Measurements from ENCODE around the gene CLASRP. TPM values are rescaled to one million over a fixed set of nuclear protein-coding genes. Genes with fewer than 3 reads are reported as not detected.

CLASRP gene
- total RNA-seq, 1 experiment from 2014 or later: 88.0 TPM

DNA sequence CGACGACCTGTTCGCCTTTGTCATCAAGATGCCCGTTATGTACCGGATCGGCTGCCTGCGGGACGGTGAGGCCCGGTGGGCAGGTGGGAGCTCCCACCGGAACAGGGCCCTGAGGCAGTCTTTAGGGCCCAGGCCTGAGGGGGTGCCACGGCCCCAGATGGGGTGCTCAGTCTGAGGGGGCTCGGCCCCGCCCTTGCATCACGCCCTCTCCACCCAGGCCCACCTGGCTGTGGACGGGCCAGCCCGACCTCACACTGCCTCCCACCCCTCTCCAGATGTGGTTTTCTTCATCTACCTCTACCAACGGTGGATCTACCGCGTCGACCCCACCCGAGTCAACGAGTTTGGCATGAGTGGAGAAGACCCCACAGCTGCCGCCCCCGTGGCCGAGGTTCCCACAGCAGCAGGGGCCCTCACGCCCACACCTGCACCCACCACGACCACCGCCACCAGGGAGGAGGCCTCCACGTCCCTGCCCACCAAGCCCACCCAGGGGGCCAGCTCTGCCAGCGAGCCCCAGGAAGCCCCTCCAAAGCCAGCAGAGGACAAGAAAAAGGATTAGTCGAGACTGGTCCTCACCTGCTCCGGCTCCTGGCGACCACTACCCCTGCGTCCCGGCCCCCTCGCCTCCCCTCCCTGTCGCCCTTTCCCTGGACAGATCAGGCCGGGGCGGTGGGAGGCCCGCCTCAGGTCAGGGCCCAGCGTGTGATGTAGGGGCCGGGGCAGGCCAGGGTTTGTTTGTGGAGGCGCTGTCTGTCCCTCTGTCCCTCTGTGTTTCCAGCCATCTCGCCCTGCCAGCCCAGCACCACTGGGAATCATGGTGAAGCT lies 46.3 kb upstream of the CLASRP start:
- Mint-ChIP-seq H3K4me3 (no peak overlapping the region), H3K36me3 (peaks cover 7% of the 10 kb centered on the region; the same call in 1 of the 2 replicates), H3K27me3 (ENCODE audit: low read depth) (no peaks in the 10 kb centered on the region), H3K27ac (no peak overlapping the region), H3K4me1 (no peaks in the 10 kb centered on the region), H3K9me3 (no peaks in the 10 kb centered on the region)
- ATAC-seq (no peak), DNase-seq (ENCODE audit: low spot score) (no peak)
- POLR2A ChIA-PET: no interaction called here
- CTCF ChIA-PET: interaction anchor here (0.9 kb wide), 1 partner anchor 67 kb away, joined by 3 read pairs; no protein-coding TSS in a partner anchor
- TF ChIP-seq SMAD3 (CRISPR knock-in tag; IDR thresholded peaks at IDR 0.05; ENCODE audit: borderline replicate concordance): no peak
- TF ChIP-seq FOXP1 (CRISPR knock-in tag; IDR thresholded peaks at IDR 0.05; ENCODE audit: borderline replicate concordance): no peak
- TF ChIP-seq GRHL2 (CRISPR knock-in tag; IDR thresholded peaks at IDR 0.05; ENCODE audit: insufficient replicate concordance, severe bottlenecking): no peak
- TF ChIP-seq, protein P1, sequence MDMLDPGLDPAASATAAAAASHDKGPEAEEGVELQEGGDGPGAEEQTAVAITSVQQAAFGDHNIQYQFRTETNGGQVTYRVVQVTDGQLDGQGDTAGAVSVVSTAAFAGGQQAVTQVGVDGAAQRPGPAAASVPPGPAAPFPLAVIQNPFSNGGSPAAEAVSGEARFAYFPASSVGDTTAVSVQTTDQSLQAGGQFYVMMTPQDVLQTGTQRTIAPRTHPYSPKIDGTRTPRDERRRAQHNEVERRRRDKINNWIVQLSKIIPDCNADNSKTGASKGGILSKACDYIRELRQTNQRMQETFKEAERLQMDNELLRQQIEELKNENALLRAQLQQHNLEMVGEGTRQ (CRISPR knock-in tag; IDR thresholded peaks at IDR 0.05): no peak
- TF ChIP-seq SMAD4 (CRISPR knock-in tag; IDR thresholded peaks at IDR 0.05): no peak
- TF ChIP-seq ZMAT4 (CRISPR knock-in tag; IDR thresholded peaks at IDR 0.05): no peak
- TF ChIP-seq SP1 (CRISPR knock-in tag; conservative IDR thresholded peaks at IDR 0.05): no peak
- no peak for TF ChIP-seq GABPB1 (CRISPR knock-in tag; IDR thresholded peaks at IDR 0.05)
- no peak for TF ChIP-seq STAT6 (CRISPR knock-in tag; conservative IDR thresholded peaks at IDR 0.05; ENCODE audit: low read depth)
- no peak for TF ChIP-seq MXD4 (CRISPR knock-in tag; IDR thresholded peaks at IDR 0.05; ENCODE audit: borderline replicate concordance)
- TF ChIP-seq TEAD1 (CRISPR knock-in tag; IDR thresholded peaks at IDR 0.05): no peak
- TF ChIP-seq, protein P2, sequence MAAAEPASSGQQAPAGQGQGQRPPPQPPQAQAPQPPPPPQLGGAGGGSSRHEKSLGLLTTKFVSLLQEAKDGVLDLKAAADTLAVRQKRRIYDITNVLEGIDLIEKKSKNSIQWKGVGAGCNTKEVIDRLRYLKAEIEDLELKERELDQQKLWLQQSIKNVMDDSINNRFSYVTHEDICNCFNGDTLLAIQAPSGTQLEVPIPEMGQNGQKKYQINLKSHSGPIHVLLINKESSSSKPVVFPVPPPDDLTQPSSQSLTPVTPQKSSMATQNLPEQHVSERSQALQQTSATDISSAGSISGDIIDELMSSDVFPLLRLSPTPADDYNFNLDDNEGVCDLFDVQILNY (CRISPR knock-in tag; IDR thresholded peaks at IDR 0.05): no peak
- TF ChIP-seq CREB1 (CRISPR knock-in tag; IDR thresholded peaks at IDR 0.05): no peak
- TF ChIP-seq ZNF423 (CRISPR knock-in tag; IDR thresholded peaks at IDR 0.05): no peak

- H3K4me3 Mint-ChIP-seq: no peak overlapping the region
- H3K4me1 Mint-ChIP-seq: no peaks in the 10 kb centered on the region
- H3K36me3 Mint-ChIP-seq: peaks cover 7% of the 10 kb centered on the region; the same call in 1 of the 2 replicates
- no peak overlapping the region for H3K27ac Mint-ChIP-seq
- CTCF ChIA-PET: interaction anchor here (0.7 to 1.1 kb wide), 2 partner anchors 20 to 105 kb away, joined by 3 to 4 read pairs; no protein-coding TSS in a partner anchor
- ATAC-seq (no peak), DNase-seq (ENCODE audit: low spot score) (no peak)
- peaks cover 4% of the 10 kb centered on the region for H3K9me3 Mint-ChIP-seq
- H3K27me3 Mint-ChIP-seq (ENCODE audit: low read depth): no peaks in the 10 kb centered on the region; the same call in 1 of the 2 replicates
- POLR2A ChIA-PET: interaction anchor here (0.7 kb wide), 1 partner anchor 208 kb away, joined by 4 read pairs; no protein-coding TSS in a partner anchor
- no peak for TF ChIP-seq MAX (CRISPR knock-in tag; IDR thresholded peaks at IDR 0.05)
- TF ChIP-seq ZNF138 (CRISPR knock-in tag; conservative IDR thresholded peaks at IDR 0.05): no peak
- no peak for TF ChIP-seq CDX4 (CRISPR knock-in tag; IDR thresholded peaks at IDR 0.05; ENCODE audit: borderline replicate concordance)
- TF ChIP-seq TP53 (CRISPR knock-in tag; IDR thresholded peaks at IDR 0.05): no peak
- TF ChIP-seq FOXK1 (CRISPR knock-in tag; IDR thresholded peaks at IDR 0.05): no peak
- TF ChIP-seq ZNF121 (CRISPR knock-in tag; IDR thresholded peaks at IDR 0.05): no peak
- no peak for TF ChIP-seq ZNF671 (CRISPR knock-in tag; IDR thresholded peaks at IDR 0.05)
- no peak for TF ChIP-seq NR3C1 (CRISPR knock-in tag; conservative IDR thresholded peaks at IDR 0.05; ENCODE audit: low read depth)
- TF ChIP-seq GRHL2 (CRISPR knock-in tag; IDR thresholded peaks at IDR 0.05; ENCODE audit: insufficient replicate concordance, severe bottlenecking): no peak
- TF ChIP-seq ZSCAN18 (CRISPR knock-in tag; IDR thresholded peaks at IDR 0.05): no peak
- no peak for TF ChIP-seq GTF2I (CRISPR knock-in tag; conservative IDR thresholded peaks at IDR 0.05)
- TF ChIP-seq ZMAT4 (CRISPR knock-in tag; IDR thresholded peaks at IDR 0.05): no peak
- no peak for TF ChIP-seq RORB (CRISPR knock-in tag; IDR thresholded peaks at IDR 0.05)
- TF ChIP-seq, protein P3, sequence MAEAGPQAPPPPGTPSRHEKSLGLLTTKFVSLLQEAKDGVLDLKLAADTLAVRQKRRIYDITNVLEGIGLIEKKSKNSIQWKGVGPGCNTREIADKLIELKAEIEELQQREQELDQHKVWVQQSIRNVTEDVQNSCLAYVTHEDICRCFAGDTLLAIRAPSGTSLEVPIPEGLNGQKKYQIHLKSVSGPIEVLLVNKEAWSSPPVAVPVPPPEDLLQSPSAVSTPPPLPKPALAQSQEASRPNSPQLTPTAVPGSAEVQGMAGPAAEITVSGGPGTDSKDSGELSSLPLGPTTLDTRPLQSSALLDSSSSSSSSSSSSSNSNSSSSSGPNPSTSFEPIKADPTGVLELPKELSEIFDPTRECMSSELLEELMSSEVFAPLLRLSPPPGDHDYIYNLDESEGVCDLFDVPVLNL (CRISPR knock-in tag; IDR thresholded peaks at IDR 0.05; ENCODE audit: borderline replicate concordance, low read depth): no peak
These were observed 45.3 kb upstream of the CLASRP start for GRCh38 chr19:44993526-44993925.
